H1 (cell line): ENCODE results near the gene DGKH. TPM values are rescaled to one million over a fixed set of nuclear protein-coding genes. Genes with fewer than 3 reads are reported as not detected.

Experiments
- CTCF ChIA-PET: fragments of 300-600 bp; sonication (Branson Sonifier 250); formaldehyde crosslinking; loops from one replicate; lab custom pipeline; 2021; ENCODE audit not compliant: partially characterized antibody; lab: Charles Lee
- POLR2A ChIA-PET: fragments of 300-600 bp; sonication (Branson Sonifier 250); formaldehyde crosslinking; loops from one replicate; lab custom pipeline; 2021; ENCODE audit warnings: inconsistent platforms; ENCODE audit not compliant: partially characterized antibody; lab: Charles Lee
- DNase-seq, 2 experiments: peaks; one replicate each; pipeline versions ENCODE4 v3.0.0 to v3.0.0-alpha.2; 2010 to 2022; ENCODE audit warnings: low spot score in 2 of 2, low read depth in 1 of 2, mixed read lengths in 1 of 2
- FAIRE-seq: peaks from 2 replicates; lab custom pipeline; 2011; peaks lifted over from hg19 to GRCh38; lab: Jason Lieb, UNC
- H2AFZ ChIP-seq: 2 replicates; pipeline ENCODE4 v1.8.1; 2012; ENCODE audit warnings: low read length, inconsistent platforms
- H2AK5ac ChIP-seq: 2 replicates; pipeline ENCODE4 v1.6.1; 2013; ENCODE audit warnings: low read depth, low read length
- H2BK120ac ChIP-seq: replicated peaks from 2 replicates; pipeline ENCODE3; 2013; ENCODE audit warnings: low read depth, low read length, inconsistent platforms
- H2BK12ac ChIP-seq: 2 replicates; pipeline ENCODE4 v1.6.1; 2013; ENCODE audit warnings: low read depth, low read length
- H2BK15ac ChIP-seq: 2 replicates; pipeline ENCODE4 v1.6.1; 2013; ENCODE audit warnings: low read length
- H2BK20ac ChIP-seq: 2 replicates; pipeline ENCODE4 v1.6.1; 2013; ENCODE audit warnings: low read length
- H2BK5ac ChIP-seq: 2 replicates; pipeline ENCODE4 v1.6.1; 2013; ENCODE audit warnings: low read depth, low read length
- H3K14ac ChIP-seq: 2 replicates; pipeline ENCODE4 v1.6.1; 2013; ENCODE audit warnings: inconsistent platforms; ENCODE audit not compliant: insufficient read length
- H3K18ac ChIP-seq: 2 replicates; pipeline ENCODE4 v1.6.1; 2013; ENCODE audit warnings: low read length; ENCODE audit errors: extremely low read depth
- H3K23ac ChIP-seq: 2 replicates; pipeline ENCODE4 v1.6.1; 2013; ENCODE audit warnings: inconsistent platforms; ENCODE audit not compliant: insufficient read length
- H3K23me2 ChIP-seq: 2 replicates; pipeline ENCODE4 v1.6.1; 2013; ENCODE audit warnings: low read depth, low read length
- H3K27ac ChIP-seq: 2 replicates; pipeline ENCODE4 v1.6.1; 2011; ENCODE audit warnings: low read depth, low read length, inconsistent platforms
- H3K27me3 ChIP-seq, 4 experiments: replicated peaks in 1 of 4; 1 replicate in 1 of 4; 2 replicates in 3 of 4; pipeline versions ENCODE4 v1.6.1 to v1.8.1; 2011 to 2013; ENCODE audit warnings: low read length in 3 of 4, mild to moderate bottlenecking in 3 of 4, inconsistent platforms in 2 of 4, mixed read lengths in 2 of 4, moderate library complexity in 1 of 4; ENCODE audit not compliant: control insufficient read depth in 3 of 4, insufficient read depth in 3 of 4; ENCODE audit errors: extremely low read depth in 1 of 4
- H3K36me3 ChIP-seq, 4 experiments: 2 replicates each; pipeline versions ENCODE4 v1.6.1 to v1.8.1; 2011 to 2013; ENCODE audit warnings: mild to moderate bottlenecking in 4 of 4, low read length in 3 of 4, moderate library complexity in 2 of 4, control low read depth in 1 of 4, inconsistent platforms in 1 of 4; ENCODE audit not compliant: insufficient read depth in 4 of 4, control insufficient read depth in 2 of 4
- H3K4ac ChIP-seq: replicated peaks from 2 replicates; pipeline ENCODE3; 2013; ENCODE audit warnings: low read length, low read depth, mixed read lengths, inconsistent platforms; ENCODE audit not compliant: insufficient read length
- H3K4me1 ChIP-seq, 4 experiments: replicated peaks in 1 of 4; 1 replicate in 1 of 4; 2 replicates in 3 of 4; pipeline versions ENCODE4 v1.6.1 to v1.8.1; 2011 to 2013; ENCODE audit warnings: low read length in 3 of 4, inconsistent platforms in 2 of 4, mixed read lengths in 1 of 4; ENCODE audit not compliant: insufficient read depth in 4 of 4, control insufficient read depth in 3 of 4
- H3K4me2 ChIP-seq, 2 experiments: 2 replicates each; pipeline versions ENCODE4 v1.6.1 to v1.8.1; 2011 to 2013; ENCODE audit warnings: low read depth in 2 of 2, low read length in 2 of 2, control low read depth in 1 of 2, inconsistent platforms in 1 of 2, mild to moderate bottlenecking in 1 of 2; ENCODE audit not compliant: insufficient read depth in 1 of 2
- H3K4me3 ChIP-seq, 4 experiments: fragments of 200-600, 300-600 bp in 1 of 4; sonication (generic), shearing (Covaris generic), sonication (Bioruptor Twin) in 1 of 4; 2 replicates each; pipeline versions ENCODE4 v1.5.1 to v1.8.1; 2011 to 2016; ENCODE audit warnings: low read length in 4 of 4, low read depth in 3 of 4, control low read depth in 2 of 4, inconsistent platforms in 2 of 4, mild to moderate bottlenecking in 2 of 4, mixed read lengths in 1 of 4, moderate library complexity in 1 of 4; ENCODE audit not compliant: insufficient read depth in 2 of 4; ENCODE audit errors: extremely low read depth in 1 of 4
- H3K56ac ChIP-seq: replicated peaks from 2 replicates; pipeline ENCODE3; 2013; ENCODE audit warnings: low read depth, mild to moderate bottlenecking, mixed read lengths, low read length, inconsistent platforms; ENCODE audit not compliant: insufficient read length
- H3K79me1 ChIP-seq: 2 replicates; pipeline ENCODE4 v1.6.1; 2013; ENCODE audit warnings: low read depth, low read length, control low read depth
- H3K79me2 ChIP-seq, 2 experiments: 2 replicates each; pipeline versions ENCODE4 v1.6.1 to v1.8.1; 2012 to 2013; ENCODE audit warnings: low read length in 2 of 2, mild to moderate bottlenecking in 2 of 2, inconsistent platforms in 1 of 2; ENCODE audit not compliant: insufficient read depth in 2 of 2, control insufficient read depth in 1 of 2
- H3K9ac ChIP-seq, 4 experiments: replicated peaks in 1 of 4; 1 replicate in 1 of 4; 2 replicates in 3 of 4; pipeline versions ENCODE4 v1.6.1 to v1.8.1; 2011 to 2013; ENCODE audit warnings: low read depth in 3 of 4, low read length in 3 of 4, control low read depth in 2 of 4, mild to moderate bottlenecking in 2 of 4, moderate library complexity in 2 of 4, inconsistent platforms in 1 of 4; ENCODE audit errors: extremely low read depth in 1 of 4
- H3K9me3 ChIP-seq, 2 experiments: 2 replicates each; pipeline versions ENCODE4 v1.6.1 to v1.8.1; 2012 to 2013; ENCODE audit warnings: mild to moderate bottlenecking in 2 of 2, moderate library complexity in 2 of 2, control low read depth in 1 of 2, inconsistent platforms in 1 of 2, low read depth in 1 of 2, low read length in 1 of 2, mixed read lengths in 1 of 2; ENCODE audit not compliant: insufficient read depth in 2 of 2
- H4K20me1 ChIP-seq, 2 experiments: replicated peaks in 1 of 2; 2 replicates each; pipeline versions ENCODE3 to v1.8.1; 2011 to 2013; ENCODE audit warnings: inconsistent platforms in 2 of 2, low read length in 2 of 2, mild to moderate bottlenecking in 1 of 2; ENCODE audit not compliant: insufficient read depth in 2 of 2, control insufficient read depth in 1 of 2
- H4K5ac ChIP-seq: 2 replicates; pipeline ENCODE4 v1.6.1; 2013; ENCODE audit warnings: low read length, low read depth, mixed read lengths, inconsistent platforms; ENCODE audit not compliant: insufficient read length
- H4K8ac ChIP-seq: 2 replicates; pipeline ENCODE4 v1.8.0; 2013; ENCODE audit warnings: mild to moderate bottlenecking, moderate library complexity, low read length, inconsistent platforms; ENCODE audit not compliant: insufficient read depth; ENCODE audit errors: extremely low read depth
- H4K91ac ChIP-seq: replicated peaks from 2 replicates; pipeline ENCODE3; 2013; ENCODE audit warnings: low read length, mixed read lengths, inconsistent platforms; ENCODE audit not compliant: insufficient read length
- RAD21 ChIP-seq, 2 experiments: IDR thresholded peaks in 1 of 2; conservative IDR thresholded peaks in 1 of 2; 2 replicates each; pipeline ENCODE4 v1.6.1; 2011; ENCODE audit warnings: low read depth in 2 of 2, low read length in 2 of 2, improper control_type of control experiment in 1 of 2, inconsistent platforms in 1 of 2, mild to moderate bottlenecking in 1 of 2, moderate library complexity in 1 of 2
- WGBS, 2 experiments: shearing (Covaris generic) in 1 of 2; methylation state at CpG; one replicate each; pipeline versions ENCODE4 v1.1.6 to v1.1.7; 2013 to 2015; ENCODE audit warnings: low lambda C conversion rate in 2 of 2, mixed read lengths in 2 of 2, inconsistent platforms in 1 of 2, low coverage in 1 of 2, missing lambda C conversion rate in 1 of 2; ENCODE audit not compliant: insufficient replicate concordance in 2 of 2, insufficient coverage in 1 of 2, insufficient read length in 1 of 2; ENCODE audit errors: extremely low coverage in 1 of 2, missing lambda C conversion rate in 1 of 2; 5-methylcytosine and 5-hydroxymethylcytosine counted together
- polyA plus RNA-seq, 7 experiments: library from polyadenylated mRNA; depleted of rRNA in 3 of 7; stranded (reverse) in 5 of 7; unstranded in 2 of 7; fragments of >200 nt in 5 of 7; fragments of 200-250 nt in 2 of 7; gene quantifications; 1 replicate in 5 of 7; 2 replicates in 1 of 7; 4 replicates in 1 of 7; pipeline versions ENCODE4 v1.2.1 to v1.2.3, GENCODE V29; 2011 to 2013; ENCODE audit warnings: missing spikeins in 2 of 7, mixed read lengths in 2 of 7
- total RNA-seq: library from RNA; stranded (reverse); fragmentation: NEBNext Ultra II Directional; extraction: Animal tissue kit (Norgen Biotek cat#: 25700); gene quantifications from 2 replicates; pipeline ENCODE4 v1.2.1, GENCODE V29; 2021
- TF ChIP-seq, protein P1 (sequence below): IDR thresholded peaks from 2 replicates; pipeline ENCODE4 v1.6.1; 2012; ENCODE audit warnings: inconsistent platforms
- TF ChIP-seq, protein P2 (sequence below), 3 experiments: IDR thresholded peaks; 1 replicate in 2 of 3; 2 replicates in 1 of 3; pipeline versions ENCODE4 v1.5.1 to v1.6.1; 2011; ENCODE audit warnings: low read length in 3 of 3, mild to moderate bottlenecking in 3 of 3, inconsistent platforms in 2 of 3, low read depth in 1 of 3, moderate library complexity in 1 of 3; ENCODE audit not compliant: insufficient read depth in 1 of 3; ENCODE audit errors: control extremely low read depth in 1 of 3

DGKH gene
- total and polyA plus RNA-seq, 2 of the 8 experiments (the other 6 are each of a cell fraction or from before 2014, with no cell fraction given), result 2.1 to 7.9 TPM

GRCh38 chr13:42110410-42111155 lies 62.1 kb downstream of the DGKH start:
- H2BK120ac ChIP-seq, result no peak overlapping the region
- no peak overlapping the region for H3K23ac ChIP-seq
- no peak overlapping the region for H3K4me2 ChIP-seq
- no peak overlapping the region for H3K9ac ChIP-seq
- H2BK20ac ChIP-seq, result no peak overlapping the region
- no peak overlapping the region for H3K4ac ChIP-seq
- no peak overlapping the region for H2AK5ac ChIP-seq
- H3K23me2 ChIP-seq, result no peaks in the 10 kb centered on the region; the same call in 1 of the 2 replicates
- no peaks in the 10 kb centered on the region for H3K27me3 ChIP-seq
- DNase-seq (no peak), FAIRE-seq (peak; percentile 48)
- H4K20me1 ChIP-seq, result peaks cover 0 to 3% of the 10 kb centered on the region in 2 experiments
- H3K14ac ChIP-seq, result no peak overlapping the region
- no peak overlapping the region for H2AFZ ChIP-seq
- ChIA-PET POLR2A (no interaction called here), CTCF (interaction anchor here (0.6 to 3.5 kb wide), 25 partner anchors 9 to 699 kb away, joined by 3 to 14 read pairs (median 4); no protein-coding TSS in a partner anchor)
- no peaks in the 10 kb centered on the region for H3K9me3 ChIP-seq
- TF ChIP-seq, protein P1, sequence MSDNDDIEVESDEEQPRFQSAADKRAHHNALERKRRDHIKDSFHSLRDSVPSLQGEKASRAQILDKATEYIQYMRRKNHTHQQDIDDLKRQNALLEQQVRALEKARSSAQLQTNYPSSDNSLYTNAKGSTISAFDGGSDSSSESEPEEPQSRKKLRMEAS, result no peak
- peak; percentile 81 to 85 for TF ChIP-seq RAD21 (IDR thresholded peaks at IDR 0.05 in 1 of 2, conservative IDR thresholded peaks at IDR 0.05 in 1 of 2; ENCODE audit: low read depth in 2 of 2, low read length in 2 of 2)
- TF ChIP-seq, protein P2, sequence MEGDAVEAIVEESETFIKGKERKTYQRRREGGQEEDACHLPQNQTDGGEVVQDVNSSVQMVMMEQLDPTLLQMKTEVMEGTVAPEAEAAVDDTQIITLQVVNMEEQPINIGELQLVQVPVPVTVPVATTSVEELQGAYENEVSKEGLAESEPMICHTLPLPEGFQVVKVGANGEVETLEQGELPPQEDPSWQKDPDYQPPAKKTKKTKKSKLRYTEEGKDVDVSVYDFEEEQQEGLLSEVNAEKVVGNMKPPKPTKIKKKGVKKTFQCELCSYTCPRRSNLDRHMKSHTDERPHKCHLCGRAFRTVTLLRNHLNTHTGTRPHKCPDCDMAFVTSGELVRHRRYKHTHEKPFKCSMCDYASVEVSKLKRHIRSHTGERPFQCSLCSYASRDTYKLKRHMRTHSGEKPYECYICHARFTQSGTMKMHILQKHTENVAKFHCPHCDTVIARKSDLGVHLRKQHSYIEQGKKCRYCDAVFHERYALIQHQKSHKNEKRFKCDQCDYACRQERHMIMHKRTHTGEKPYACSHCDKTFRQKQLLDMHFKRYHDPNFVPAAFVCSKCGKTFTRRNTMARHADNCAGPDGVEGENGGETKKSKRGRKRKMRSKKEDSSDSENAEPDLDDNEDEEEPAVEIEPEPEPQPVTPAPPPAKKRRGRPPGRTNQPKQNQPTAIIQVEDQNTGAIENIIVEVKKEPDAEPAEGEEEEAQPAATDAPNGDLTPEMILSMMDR (IDR thresholded peaks at IDR 0.05; ENCODE audit: control extremely low read depth in 1 of 3, insufficient read depth in 1 of 3, low read depth in 1 of 3, low read length in 3 of 3), result peak in 2 of 3 experiments; percentile 41 to 68; a peak in 2 of 4 replicates
- no peak overlapping the region for H3K56ac ChIP-seq
- no peak overlapping the region for H3K4me3 ChIP-seq
- no peak overlapping the region for H4K91ac ChIP-seq
- H3K18ac ChIP-seq, result no peak overlapping the region
- H3K4me1 ChIP-seq, result peaks cover 0 to 5% (median 0%) of the 10 kb centered on the region in 4 experiments; a peak in 1 of 7 replicates
- 0 out of 4 replicates have a peak, but pooled peaks cover 0 to 2% of the 10 kb centered on the region in 2 experiments for H3K79me2 ChIP-seq
- H3K79me1 ChIP-seq, result 0 out of 2 replicates have a peak, but pooled peaks cover 2% of the 10 kb centered on the region
- H4K5ac ChIP-seq, result no peak overlapping the region
- H2BK15ac ChIP-seq, result no peak overlapping the region
- no peaks in the 10 kb centered on the region for H3K36me3 ChIP-seq
- no peak overlapping the region for H4K8ac ChIP-seq
- no peak overlapping the region for H2BK12ac ChIP-seq
- no peak overlapping the region for H3K27ac ChIP-seq
- H2BK5ac ChIP-seq, result no peak overlapping the region
- 55% methylated on average over 7 of the region's 7 CpGs; no CpG with 5 or more reads in 1 of the 2 experiments for WGBS, 2 experiments
